ENCODE data around the gene TRUB2.

The TRUB2 gene

GRCh38 chr9:128265348-128265847 lies 56.8 kb downstream of the TRUB2 start:
- no peak for DNase-seq

DNA sequence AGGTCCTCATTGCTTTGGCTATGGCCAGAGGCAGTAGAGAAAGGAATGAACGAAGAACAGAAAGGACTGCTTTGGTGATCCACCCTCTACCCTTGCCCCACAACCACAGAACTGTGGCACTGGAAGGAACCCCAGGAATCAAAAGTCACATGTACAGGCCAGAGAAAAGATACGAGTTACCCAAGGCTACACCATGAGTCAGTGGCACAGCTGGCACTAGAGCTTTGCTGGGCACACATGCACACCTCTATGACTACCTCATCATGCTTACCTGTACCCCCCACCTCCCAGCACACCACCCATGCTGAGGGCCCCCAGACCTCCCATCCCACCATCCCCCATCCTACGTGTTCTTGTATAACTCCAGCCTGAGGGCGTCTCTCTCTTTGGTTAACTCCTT lies 59.6 kb downstream of the TRUB2 start:
- DNase-seq: no peak

DNA sequence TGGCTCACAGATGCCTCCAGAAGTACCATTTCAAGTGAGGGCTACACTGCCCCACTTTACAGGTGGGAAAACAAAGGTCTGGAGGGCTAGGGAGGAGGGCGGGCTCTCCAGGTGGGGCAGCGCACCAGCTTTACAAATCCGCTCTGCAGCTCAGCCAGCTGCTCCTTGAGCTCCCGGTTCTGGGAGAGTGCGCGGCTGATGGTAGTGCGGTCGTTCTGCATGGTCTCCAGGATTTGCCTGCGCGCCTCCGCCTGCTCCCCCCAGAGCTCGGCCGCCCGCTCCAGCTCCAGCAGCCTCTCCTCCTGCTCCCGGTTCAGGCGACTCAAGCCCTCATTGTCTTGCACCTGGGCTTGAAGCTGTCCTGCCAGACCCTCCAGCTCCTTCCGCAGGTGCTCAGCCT lies 61.9 kb downstream of the TRUB2 start:
- DNase-seq: no peak

DNA sequence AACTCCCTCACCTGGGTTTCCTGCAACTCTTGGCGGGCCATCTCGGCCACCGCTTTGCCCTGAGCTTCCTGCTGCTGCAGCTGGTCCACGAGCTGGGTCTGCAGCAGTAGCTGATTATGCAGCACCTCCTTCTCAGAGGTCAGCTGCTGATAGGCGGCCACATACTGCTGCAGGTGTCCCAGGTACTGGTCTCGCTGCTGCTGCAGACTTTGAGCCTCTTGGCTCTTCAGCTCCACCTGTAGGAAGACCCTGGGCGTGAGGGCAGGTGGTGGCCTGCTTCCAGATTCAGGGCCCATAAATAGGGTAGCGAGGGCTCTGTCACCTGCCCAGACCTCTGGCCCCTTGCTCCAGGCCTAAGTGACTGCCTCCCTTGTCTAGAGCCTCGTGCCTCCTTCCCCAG lies 63.1 kb downstream of the TRUB2 start:
- no peak for DNase-seq

DNA sequence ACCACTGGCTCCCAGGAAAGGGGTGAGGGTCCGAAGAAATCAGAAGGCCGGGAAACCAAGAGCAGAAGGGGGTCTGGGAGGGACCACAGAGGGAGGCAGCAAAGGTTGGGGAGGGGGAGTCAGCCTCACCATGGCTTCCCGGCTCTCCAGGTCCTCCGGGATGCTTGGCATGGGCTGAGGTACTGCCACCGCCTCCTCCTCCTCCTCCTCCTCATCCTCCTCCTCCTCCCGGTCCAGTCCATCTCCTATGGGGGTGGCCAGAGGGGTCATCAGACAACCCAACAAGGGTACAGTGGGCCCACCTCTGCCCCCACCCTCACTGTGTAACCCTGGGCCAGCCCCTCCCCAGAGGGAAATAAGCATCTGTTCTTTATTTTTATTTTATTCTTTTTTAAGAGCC lies 63.9 kb downstream of the TRUB2 start:
- no peak for DNase-seq

DNA sequence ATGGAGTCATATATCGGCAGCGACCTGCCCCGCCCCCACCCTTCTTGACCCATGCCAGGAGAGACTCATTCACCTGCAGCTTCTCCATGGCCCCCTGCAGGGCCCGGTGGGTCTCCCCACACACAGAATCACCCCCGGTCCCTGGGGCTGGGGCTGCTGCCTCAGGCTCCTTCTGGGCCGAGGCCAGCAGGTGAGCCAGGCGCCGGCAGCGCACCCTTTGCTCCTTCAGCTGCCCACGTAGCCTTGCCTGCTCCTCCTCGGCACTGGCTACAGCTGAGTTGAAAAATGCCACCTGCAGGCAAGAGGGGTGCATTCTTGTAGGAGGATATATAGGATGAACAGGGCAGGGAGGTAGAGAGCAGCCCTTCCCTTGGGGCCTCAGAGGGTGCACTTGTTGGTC lies 64.3 kb downstream of the TRUB2 start:
- no peak for DNase-seq

DNA sequence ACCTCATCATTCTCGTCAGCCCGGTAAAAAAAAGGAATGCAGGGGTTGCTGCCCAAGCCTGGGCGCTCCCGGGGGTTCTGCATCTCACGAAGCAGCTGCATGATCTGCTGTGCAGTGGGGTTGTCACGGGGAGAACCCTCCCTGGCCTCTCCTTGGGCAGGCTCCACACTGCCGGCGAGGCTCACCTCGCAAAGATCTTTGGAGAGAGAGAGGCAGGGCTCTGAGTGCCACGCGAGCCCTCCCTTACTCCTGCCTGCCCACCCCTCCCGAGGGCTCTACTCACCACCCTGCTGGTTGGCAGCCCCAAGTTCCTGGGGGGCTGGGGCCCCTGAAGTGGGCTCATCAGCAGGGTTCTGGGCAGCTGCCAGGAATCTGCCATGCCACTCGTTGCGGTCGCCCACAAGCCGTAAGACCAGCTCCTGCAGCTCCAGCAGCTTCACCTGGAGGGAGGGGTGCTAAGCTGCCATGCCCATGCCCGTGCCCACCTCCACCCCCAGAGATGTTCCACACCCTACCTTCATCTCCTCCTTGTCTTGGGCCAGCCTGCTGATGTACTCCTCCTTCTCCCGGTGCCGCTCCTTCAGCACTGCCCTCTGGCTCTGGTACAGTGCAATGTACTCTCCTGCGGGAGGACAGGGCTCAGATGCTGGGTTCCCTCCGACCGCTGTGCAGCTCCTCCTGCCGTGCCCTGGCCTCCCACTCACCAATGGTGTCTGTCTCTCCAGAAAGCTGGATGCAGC lies 65.0 kb downstream of the TRUB2 start:
- DNase-seq: no peak

Data from CD4-positive, alpha-beta T cell treated with Interleukin-17A for 1 hour (primary cell).